ENCODE data around the gene EEFSEC. TPM values are rescaled to one million over a fixed set of nuclear protein-coding genes. Genes with fewer than 3 reads are reported as not detected.

Gene EEFSEC
- total RNA-seq, 1 experiment from 2014 or later = 9.5 TPM

GRCh38 chr3:128214056-128214455 lies 60.8 kb downstream of the EEFSEC start:
- Histone ChIP-seq H4K91ac (ENCODE audit: insufficient read length, low read depth, low read length) (no peak overlapping the region), H3K4me1 (ENCODE audit: insufficient read depth, low read length) (0 out of 2 replicates have a peak, but pooled peaks cover 5% of the 10 kb centered on the region), H2AFZ (ENCODE audit: low read length) (no peak overlapping the region), H2BK15ac (ENCODE audit: low read depth, low read length) (no peak overlapping the region), H3T11ph (ENCODE audit: low read length) (no peak overlapping the region), H2BK20ac (ENCODE audit: low read depth, low read length, poor library complexity, severe bottlenecking) (no peak overlapping the region), H3K14ac (ENCODE audit: insufficient read depth, low read length) (no peak overlapping the region), H3K23ac (ENCODE audit: insufficient read length, low read depth, low read length) (no peak overlapping the region), H4K20me1 (ENCODE audit: control insufficient read depth, insufficient read depth, insufficient read length) (no peaks in the 10 kb centered on the region), H4K8ac (replicated peaks; ENCODE audit: insufficient read length, low read depth, low read length) (no peak overlapping the region), H4K5ac (ENCODE audit: insufficient read length, low read depth, low read length) (no peak overlapping the region), H3K23me2 (ENCODE audit: insufficient read length, low read depth, low read length, poor library complexity, severe bottlenecking) (no peaks in the 10 kb centered on the region), H3K9me3 (ENCODE audit: control insufficient read depth, low read depth, low read length) (no peaks in the 10 kb centered on the region), H2BK12ac (ENCODE audit: insufficient read length, low read depth, low read length) (no peak overlapping the region), H3K4ac (ENCODE audit: low read depth, low read length) (no peak overlapping the region), H3K27ac (ENCODE audit: insufficient read length, low read depth, low read length) (no peak overlapping the region), H3K18ac (ENCODE audit: insufficient read length, low read depth, low read length) (no peak overlapping the region), H3K27me3 (ENCODE audit: insufficient read depth, low read length) (no peaks in the 10 kb centered on the region; the same call in 1 of the 2 replicates), H2AK5ac (ENCODE audit: insufficient read length, low read length) (no peak overlapping the region), H3K9ac (ENCODE audit: extremely low read depth, insufficient read length, low read length) (no peak overlapping the region), H3K79me2 (ENCODE audit: insufficient read depth, low read length) (no peaks in the 10 kb centered on the region), H3K56ac (ENCODE audit: insufficient read length, low read depth, low read length) (no peak overlapping the region), H2BK120ac (ENCODE audit: low read depth, low read length, poor library complexity, severe bottlenecking) (no peak overlapping the region), H3K79me1 (ENCODE audit: insufficient read depth, low read depth, low read length, poor library complexity, severe bottlenecking) (no peaks in the 10 kb centered on the region), H3K4me2 (ENCODE audit: insufficient read depth, insufficient read length, low read length) (no peak overlapping the region), H2BK5ac (ENCODE audit: insufficient read length, low read length) (no peak overlapping the region)
- no peak for DNase-seq
- Mint-ChIP-seq H3K9me3 (no peaks in the 10 kb centered on the region), H3K27ac (no peak overlapping the region), H3K4me1 (peaks cover 19 to 23% of the 10 kb centered on the region in 2 experiments), H3K27me3 (ENCODE audit: low read depth) (peaks cover 14% of the 10 kb centered on the region), H3K36me3 (ENCODE audit: insufficient read depth in 1 of 3, low read depth in 3 of 3) (no peaks in the 10 kb centered on the region), H3K4me3 (no peak overlapping the region)
- no CpG with 5 or more reads among the region's 2 CpGs for WGBS (ENCODE audit: extremely low coverage, insufficient read length, low lambda C conversion rate)
- TF ChIP-seq CTCF (conservative IDR thresholded peaks at IDR 0.05) = no peak
